Vagina (tissue), 2 donors: ENCODE results near the gene RPN2.

Experiments used
- POLR2AphosphoS5 ChIP-seq, 2 donors: sonication (generic); formaldehyde crosslinking; IDR thresholded peaks; one replicate each; pipeline ENCODE4 v1.9.0; 2017; ENCODE audit warnings: antibody characterized with exemption in 2 of 2, mild to moderate bottlenecking in 2 of 2, low read depth in 1 of 2; ENCODE audit not compliant: insufficient read depth in 1 of 2
- TF ChIP-seq, protein P1 (sequence below), 3 experiments: fragments of 450-650 bp in 2 of 3; fragments of 200-600 bp in 1 of 3; sonication (generic) in 1 of 3; IDR thresholded peaks; one replicate each; pipeline ENCODE4 v1.5.1; 2017 to 2019; ENCODE audit warnings: antibody characterized with exemption in 3 of 3, mild to moderate bottlenecking in 2 of 3, moderate library complexity in 2 of 3

DNA sequence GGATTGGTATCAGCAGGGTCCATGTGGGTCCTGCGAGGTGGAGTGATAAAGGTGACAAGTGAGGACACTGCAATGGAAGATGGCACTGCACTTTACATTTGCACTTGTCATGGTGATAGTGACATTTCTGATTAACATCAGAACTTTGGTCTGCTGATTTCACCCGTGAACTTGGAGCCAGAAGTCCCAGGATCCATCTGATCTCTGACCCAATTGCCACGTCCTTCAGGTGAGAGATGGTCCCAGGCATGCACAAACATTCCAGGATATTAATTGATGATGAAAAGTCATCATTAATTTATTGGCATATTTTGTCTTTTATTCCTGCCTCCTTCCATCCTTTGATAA, 92.3 kb downstream of the RPN2 start:
- TF ChIP-seq POLR2AphosphoS5 (IDR thresholded peaks at IDR 0.05; ENCODE audit: insufficient read depth in 1 of 2, low read depth in 1 of 2) = no peak
- TF ChIP-seq, protein P1, sequence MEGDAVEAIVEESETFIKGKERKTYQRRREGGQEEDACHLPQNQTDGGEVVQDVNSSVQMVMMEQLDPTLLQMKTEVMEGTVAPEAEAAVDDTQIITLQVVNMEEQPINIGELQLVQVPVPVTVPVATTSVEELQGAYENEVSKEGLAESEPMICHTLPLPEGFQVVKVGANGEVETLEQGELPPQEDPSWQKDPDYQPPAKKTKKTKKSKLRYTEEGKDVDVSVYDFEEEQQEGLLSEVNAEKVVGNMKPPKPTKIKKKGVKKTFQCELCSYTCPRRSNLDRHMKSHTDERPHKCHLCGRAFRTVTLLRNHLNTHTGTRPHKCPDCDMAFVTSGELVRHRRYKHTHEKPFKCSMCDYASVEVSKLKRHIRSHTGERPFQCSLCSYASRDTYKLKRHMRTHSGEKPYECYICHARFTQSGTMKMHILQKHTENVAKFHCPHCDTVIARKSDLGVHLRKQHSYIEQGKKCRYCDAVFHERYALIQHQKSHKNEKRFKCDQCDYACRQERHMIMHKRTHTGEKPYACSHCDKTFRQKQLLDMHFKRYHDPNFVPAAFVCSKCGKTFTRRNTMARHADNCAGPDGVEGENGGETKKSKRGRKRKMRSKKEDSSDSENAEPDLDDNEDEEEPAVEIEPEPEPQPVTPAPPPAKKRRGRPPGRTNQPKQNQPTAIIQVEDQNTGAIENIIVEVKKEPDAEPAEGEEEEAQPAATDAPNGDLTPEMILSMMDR (IDR thresholded peaks at IDR 0.05) = no peak
